Heart left ventricle (tissue), 16 donors: Measurements from ENCODE around the gene GSG1L. TPM values are rescaled to one million over a fixed set of nuclear protein-coding genes. Genes with fewer than 3 reads are reported as not detected.

Source experiments
- ATAC-seq, 4 donors: fragments of 200-7000 bp; cut with Tn5 transposase; one replicate each; pipeline ENCODE4 v1.9.1; 2020 to 2022; ENCODE audit warnings: moderate library complexity in 4 of 4, mild to moderate bottlenecking in 3 of 4, moderate number of reproducible peaks in 1 of 4
- DNase-seq, 5 donors: peaks; one replicate each; pipeline ENCODE4 v3.0.0-alpha.2; 2020
- H3K27ac ChIP-seq, 12 donors: fragments of 200-600 bp; sonication (generic) in 4 of 12; one replicate each; pipeline versions ENCODE4 v1.5.0 to v1.8.0; 2016 to 2022; ENCODE audit warnings: mild to moderate bottlenecking in 2 of 12
- H3K27me3 ChIP-seq, 9 donors: fragments of 200-600 bp; sonication (generic) in 2 of 9; one replicate each; pipeline versions ENCODE4 v1.5.1 to v1.8.0; 2016 to 2022; ENCODE audit warnings: mild to moderate bottlenecking in 3 of 9
- H3K36me3 ChIP-seq, 9 donors: fragments of 200-600 bp; sonication (generic) in 2 of 9; one replicate each; pipeline versions ENCODE4 v1.5.0 to v1.8.0; 2018 to 2022; ENCODE audit warnings: mild to moderate bottlenecking in 2 of 9
- H3K4me1 ChIP-seq, 12 donors: fragments of 200-600 bp; sonication (generic) in 4 of 12; one replicate each; pipeline versions ENCODE4 v1.5.0 to v1.8.0; 2016 to 2022; ENCODE audit warnings: mild to moderate bottlenecking in 3 of 12
- H3K4me3 ChIP-seq, 12 donors: fragments of 200-600 bp; sonication (generic) in 4 of 12; one replicate each; pipeline versions ENCODE4 v1.5.0 to v1.8.0; 2017 to 2022; ENCODE audit warnings: mild to moderate bottlenecking in 9 of 12, moderate library complexity in 4 of 12
- H3K9me3 ChIP-seq, 12 donors: fragments of 200-600 bp; sonication (generic) in 4 of 12; one replicate each; pipeline versions ENCODE4 v1.5.0 to v1.8.0; 2016 to 2022; ENCODE audit warnings: mild to moderate bottlenecking in 1 of 12
- CTCF ChIP-seq, 12 donors: fragments of 200-600 bp; sonication (generic) in 4 of 12; IDR thresholded peaks; one replicate each; pipeline versions ENCODE4 v1.5.0 to v1.8.0; 2018 to 2022; ENCODE audit warnings: antibody characterized with exemption in 12 of 12, mild to moderate bottlenecking in 5 of 12
- POLR2A ChIP-seq, 2 donors: fragments of 450-650 bp; IDR thresholded peaks; one replicate each; pipeline ENCODE4 v1.6.1; 2017; ENCODE audit warnings: antibody characterized with exemption in 2 of 2, mild to moderate bottlenecking in 2 of 2, moderate library complexity in 2 of 2
- WGBS, 4 donors: extraction: QIAGEN DNeasy Blood & Tissue Kit in 2 of 4; methylation state at CpG; one replicate each; pipeline versions ENCODE4 v1.1.5 to v1.1.7; 2013 to 2018; 5-methylcytosine and 5-hydroxymethylcytosine counted together
- intact Hi-C, 10 donors: fragments of 100-400 bp; cut with DNase I; formaldehyde crosslinking; loops; one replicate each; pipeline versions ENCODE4 v1.11.1 to v1.14.2; 2022
- polyA plus RNA-seq, 2 donors: library from polyadenylated mRNA; stranded (reverse); fragments of 200-250 nt; gene quantifications; one replicate each; pipeline ENCODE4 v1.2.3, GENCODE V29; 2013
- total RNA-seq, 9 donors: library from RNA; depleted of rRNA in 2 of 9; stranded (reverse); fragments of >200 nt in 2 of 9; fragmentation: NEBNext Ultra II Directional in 3 of 9; extraction: Animal tissue kit (Norgen Biotek cat#: 25700) in 3 of 9; gene quantifications; one replicate each; pipeline versions ENCODE4 v1.1.0 to v1.2.4, GENCODE V29; 2016 to 2023
- donor health status: ischemic (EF 13 %, LVEDD 7.1; RV severe dilation, severe dysfunction).
- donor health status: healthy with polysubstance abuse.
- donor health status: DM: no; HTN: yes; CAD: no.
- donor health status: DM: no; HTN: no; CAD: no.
- donor health status: ischemic (EF 25% LVEDD 6.9; RV normal size, moderate dysfunction).
- donor health status: ischemic (EF 25% LVEDD 5.7; RV mildly dilated, moderate dysfunction).
- donor health status: healthy.
- donor health status: DM: yes; HTN: yes; CAD: no.
- donor health status: ischemic (EF 35%, LVEDD 5.7; RV mildly dilated, moderate dysfunction).
- donor health status: nonischemic (EF 11% LVEDD 7.7; RV severe dilation, severe dysfunction).
- donor health status: DM: yes; HTN: yes; CAD: no.
- donor health status: PGD.
- donor health status: ischemic (EF 29% LVEDD 5.4; RV normal size, mild dysfunction).
- donor health status: nonischemic (EF 23%, LVEDD 6.1; RV moderate dilation, normal function).

The GSG1L gene
- total and polyA plus RNA-seq, 11 donors, result 0.11 to 8.7 (median 1.8) TPM; not detected in 4

- TF ChIP-seq POLR2A (IDR thresholded peaks at IDR 0.05) (no peak), CTCF (IDR thresholded peaks at IDR 0.05) (no peak)
- H3K4me3 ChIP-seq, result no peak overlapping the region
- 67 to 100% (median 74%) methylated on average over 1 to 2 of the region's 2 CpGs for WGBS, 4 donors
- H3K27ac ChIP-seq, result no peak overlapping the region
- ATAC-seq (no peak), DNase-seq (no peak)
- no peaks in the 10 kb centered on the region for H3K36me3 ChIP-seq
- peaks cover 0 to 28% (median 7%) of the 10 kb centered on the region in 12 donors for H3K9me3 ChIP-seq
- H3K4me1 ChIP-seq, result no peaks in the 10 kb centered on the region
- no peaks in the 10 kb centered on the region for H3K27me3 ChIP-seq
- intact Hi-C loops, result no loop called here
Observed at GRCh38 chr16:27829975-27830374, 233.5 kb downstream of the GSG1L start.

DNA sequence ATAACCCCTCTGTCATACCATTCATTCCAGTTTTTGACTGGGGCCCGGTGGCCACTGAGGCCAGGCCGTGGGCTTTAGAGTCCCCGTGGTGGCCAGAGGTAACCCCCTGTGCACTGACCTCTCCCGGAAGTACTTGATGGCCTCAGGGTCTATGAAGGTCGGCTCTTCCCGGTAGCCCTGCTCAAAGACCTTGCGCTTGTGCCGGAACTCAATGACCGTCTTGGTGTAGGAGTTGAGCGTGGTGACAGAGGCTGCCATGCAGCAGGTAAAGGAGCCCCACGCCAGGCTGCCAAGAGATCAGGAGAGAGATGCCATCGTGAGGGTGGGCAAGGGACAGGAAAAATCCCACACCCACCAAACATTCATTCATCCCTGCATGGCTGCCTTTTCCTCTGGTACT, 234.8 kb downstream of the GSG1L start:
- ATAC-seq (no peak), DNase-seq (no peak)
- H3K27me3 ChIP-seq, result peaks cover 0 to under 1% (median 0%) of the 10 kb centered on the region in 9 donors
- no peak overlapping the region for H3K27ac ChIP-seq
- no peaks in the 10 kb centered on the region for H3K4me1 ChIP-seq
- intact Hi-C loops, result no loop called here
- peaks cover 0 to 24% (median 7%) of the 10 kb centered on the region in 12 donors for H3K9me3 ChIP-seq
- no peak for TF ChIP-seq CTCF (IDR thresholded peaks at IDR 0.05)
- no peak for TF ChIP-seq POLR2A (IDR thresholded peaks at IDR 0.05)
- no peak overlapping the region for H3K4me3 ChIP-seq
- WGBS, 4 donors, result 88 to 92% (median 91%) methylated on average over 12 of the region's 12 CpGs
- no peaks in the 10 kb centered on the region for H3K36me3 ChIP-seq

DNA sequence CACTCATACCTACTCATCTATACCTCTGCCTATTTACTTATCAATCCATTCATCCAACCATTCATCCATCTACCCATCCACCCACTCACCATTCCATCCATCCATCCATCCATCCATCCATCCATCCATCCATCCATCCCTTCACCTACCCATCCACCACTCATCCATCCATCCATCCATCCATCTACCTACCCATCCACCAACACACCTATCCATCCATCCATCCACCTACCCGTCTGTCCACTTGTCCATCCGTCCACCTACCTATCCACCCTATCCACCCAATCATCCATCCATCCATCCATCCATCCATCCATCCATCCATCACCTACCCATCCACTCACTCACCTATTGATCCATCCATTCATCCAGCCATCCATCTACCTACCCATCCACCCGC, 235.7 kb downstream of the GSG1L start:
- ATAC-seq (no peak), DNase-seq (no peak)
- Histone ChIP-seq H3K4me3 (no peak overlapping the region), H3K27ac (no peak overlapping the region), H3K9me3 (peaks cover 0 to 16% (median 6%) of the 10 kb centered on the region in 12 donors), H3K4me1 (no peaks in the 10 kb centered on the region), H3K27me3 (peaks cover 0 to 6% (median 0%) of the 10 kb centered on the region in 9 donors), H3K36me3 (no peaks in the 10 kb centered on the region)
- 69 to 86% (median 72%) methylated on average over 3 of the region's 3 CpGs for WGBS, 4 donors
- TF ChIP-seq CTCF (IDR thresholded peaks at IDR 0.05) (no peak), POLR2A (IDR thresholded peaks at IDR 0.05) (no peak)
- intact Hi-C loops, result no loop called here

- ATAC-seq (no peak), DNase-seq (no peak)
- H3K4me1 ChIP-seq, result no peaks in the 10 kb centered on the region
- 79 to 86% (median 82%) methylated on average over 2 of the region's 2 CpGs for WGBS, 4 donors
- TF ChIP-seq CTCF (IDR thresholded peaks at IDR 0.05) (no peak), POLR2A (IDR thresholded peaks at IDR 0.05) (no peak)
- no peaks in the 10 kb centered on the region for H3K36me3 ChIP-seq
- H3K27me3 ChIP-seq, result peaks cover 0 to 6% (median 0%) of the 10 kb centered on the region in 9 donors
- intact Hi-C loops, result no loop called here
- no peak overlapping the region for H3K4me3 ChIP-seq
- no peak overlapping the region for H3K27ac ChIP-seq
- peaks cover 0 to 16% (median 3%) of the 10 kb centered on the region in 12 donors for H3K9me3 ChIP-seq
Observed at GRCh38 chr16:27826893-27827289, 236.6 kb downstream of the GSG1L start.
